Left ventricle myocardium inferior (tissue), 1 donor: Measurements from ENCODE around the gene SLC12A3. TPM values are rescaled to one million over a fixed set of nuclear protein-coding genes. Genes with fewer than 3 reads are reported as not detected.
A peak's percentile ranks its signal among the peaks of the same experiment; 100 is the strongest.

Experiments
- DNase-seq: peaks from one replicate; pipeline ENCODE4 v3.0.0-alpha.2; 2020
- H3K27ac ChIP-seq: fragments of 200-600 bp; replicated peaks from 2 replicates; pipeline ENCODE4 v1.8.0; 2021
- H3K27me3 ChIP-seq: fragments of 200-600 bp; 2 replicates; pipeline ENCODE4 v1.8.0; 2021; ENCODE audit warnings: low read depth
- H3K36me3 ChIP-seq: fragments of 200-600 bp; 2 replicates; pipeline ENCODE4 v1.8.0; 2021
- H3K4me1 ChIP-seq: fragments of 200-600 bp; 2 replicates; pipeline ENCODE4 v1.8.0; 2021
- H3K4me3 ChIP-seq: fragments of 200-600 bp; 2 replicates; pipeline ENCODE4 v1.8.0; 2021; ENCODE audit warnings: mild to moderate bottlenecking, moderate library complexity
- H3K9me3 ChIP-seq: fragments of 200-600 bp; replicated peaks from 2 replicates; pipeline ENCODE4 v1.8.0; 2021
- intact Hi-C: fragments of 100-400 bp; cut with micrococcal nuclease; formaldehyde crosslinking; loops from one replicate; pipeline ENCODE4 v1.11.0; 2022
- total RNA-seq: library from RNA; stranded (reverse); fragmentation: NEBNext Ultra II Directional; extraction: Animal tissue kit (Norgen Biotek cat#: 25700); gene quantifications from one replicate; pipeline ENCODE4 v1.2.1, GENCODE V29; 2021
- TF ChIP-seq, protein P1 (sequence below): fragments of 200-600 bp; IDR thresholded peaks from 2 replicates; pipeline ENCODE4 v1.8.0; 2021; ENCODE audit warnings: antibody characterized with exemption, mild to moderate bottlenecking, borderline replicate concordance
- donor health status: DM: no; HTN: yes; CAD: no; lungs with severe emphysema.

The SLC12A3 gene
- total RNA-seq, 1 donor from 2014 or later = not detected

- Histone ChIP-seq H3K27me3 (peaks cover 7% of the 10 kb centered on the region), H3K9me3 (no peaks in the 10 kb centered on the region), H3K27ac (no peak overlapping the region), H3K4me1 (no peaks in the 10 kb centered on the region), H3K36me3 (no peaks in the 10 kb centered on the region), H3K4me3 (no peak overlapping the region)
- TF ChIP-seq, protein P1, sequence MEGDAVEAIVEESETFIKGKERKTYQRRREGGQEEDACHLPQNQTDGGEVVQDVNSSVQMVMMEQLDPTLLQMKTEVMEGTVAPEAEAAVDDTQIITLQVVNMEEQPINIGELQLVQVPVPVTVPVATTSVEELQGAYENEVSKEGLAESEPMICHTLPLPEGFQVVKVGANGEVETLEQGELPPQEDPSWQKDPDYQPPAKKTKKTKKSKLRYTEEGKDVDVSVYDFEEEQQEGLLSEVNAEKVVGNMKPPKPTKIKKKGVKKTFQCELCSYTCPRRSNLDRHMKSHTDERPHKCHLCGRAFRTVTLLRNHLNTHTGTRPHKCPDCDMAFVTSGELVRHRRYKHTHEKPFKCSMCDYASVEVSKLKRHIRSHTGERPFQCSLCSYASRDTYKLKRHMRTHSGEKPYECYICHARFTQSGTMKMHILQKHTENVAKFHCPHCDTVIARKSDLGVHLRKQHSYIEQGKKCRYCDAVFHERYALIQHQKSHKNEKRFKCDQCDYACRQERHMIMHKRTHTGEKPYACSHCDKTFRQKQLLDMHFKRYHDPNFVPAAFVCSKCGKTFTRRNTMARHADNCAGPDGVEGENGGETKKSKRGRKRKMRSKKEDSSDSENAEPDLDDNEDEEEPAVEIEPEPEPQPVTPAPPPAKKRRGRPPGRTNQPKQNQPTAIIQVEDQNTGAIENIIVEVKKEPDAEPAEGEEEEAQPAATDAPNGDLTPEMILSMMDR = no peak
- no peak for DNase-seq
- intact Hi-C loops = no loop called here
Measured at GRCh38 chr16:56903866-56904265, 38.9 kb downstream of the SLC12A3 start.

DNA sequence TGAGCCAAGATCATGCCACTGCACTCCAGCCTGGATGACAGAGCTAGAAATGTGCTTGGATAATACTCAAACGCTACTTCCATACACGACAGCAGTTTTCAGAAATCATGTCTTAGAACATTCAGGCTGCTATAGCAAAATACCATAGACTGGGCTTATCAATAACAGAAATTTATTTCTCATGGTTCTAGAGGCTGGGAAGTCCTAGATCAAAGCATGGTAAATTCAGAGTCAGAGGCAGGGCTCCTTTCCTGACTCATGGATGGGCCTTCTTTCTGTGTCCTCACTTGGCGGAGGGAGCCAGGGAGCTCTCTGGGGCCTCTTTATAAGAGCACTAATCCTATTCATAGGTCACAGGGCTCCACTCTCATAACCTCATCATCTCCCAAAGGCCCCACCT is 42.4 kb downstream of the SLC12A3 start:
- intact Hi-C loops = no loop called here

GRCh38 chr16:56909527-56909979 is 44.5 kb downstream of the SLC12A3 start:
- no peak for DNase-seq
- intact Hi-C loops = no loop called here
- no peaks in the 10 kb centered on the region for H3K27me3 ChIP-seq
- no peaks in the 10 kb centered on the region for H3K36me3 ChIP-seq
- H3K27ac ChIP-seq = peak overlapping the region; percentile 44
- H3K9me3 ChIP-seq = no peaks in the 10 kb centered on the region
- TF ChIP-seq, protein P1 = no peak
- H3K4me1 ChIP-seq = peaks cover 33% of the 10 kb centered on the region
- H3K4me3 ChIP-seq = no peak overlapping the region

More for the DNA sequence above, 42.4 kb downstream of the SLC12A3 start:
- TF ChIP-seq, protein P1 = no peak
- Histone ChIP-seq H3K27ac (no peak overlapping the region), H3K27me3 (peaks cover 2% of the 10 kb centered on the region), H3K36me3 (no peaks in the 10 kb centered on the region), H3K4me3 (no peak overlapping the region), H3K9me3 (no peaks in the 10 kb centered on the region), H3K4me1 (peaks cover 27% of the 10 kb centered on the region)
- DNase-seq = no peak

GRCh38 chr16:56910112-56910511 is 45.1 kb downstream of the SLC12A3 start:
- TF ChIP-seq, protein P1 = no peak
- no peaks in the 10 kb centered on the region for H3K9me3 ChIP-seq
- intact Hi-C loops = no loop called here
- H3K27ac ChIP-seq = peak overlapping the region; percentile 44
- DNase-seq = no peak
- H3K36me3 ChIP-seq = no peaks in the 10 kb centered on the region
- H3K27me3 ChIP-seq = no peaks in the 10 kb centered on the region
- no peak overlapping the region for H3K4me3 ChIP-seq
- H3K4me1 ChIP-seq = peaks cover 36% of the 10 kb centered on the region

DNA sequence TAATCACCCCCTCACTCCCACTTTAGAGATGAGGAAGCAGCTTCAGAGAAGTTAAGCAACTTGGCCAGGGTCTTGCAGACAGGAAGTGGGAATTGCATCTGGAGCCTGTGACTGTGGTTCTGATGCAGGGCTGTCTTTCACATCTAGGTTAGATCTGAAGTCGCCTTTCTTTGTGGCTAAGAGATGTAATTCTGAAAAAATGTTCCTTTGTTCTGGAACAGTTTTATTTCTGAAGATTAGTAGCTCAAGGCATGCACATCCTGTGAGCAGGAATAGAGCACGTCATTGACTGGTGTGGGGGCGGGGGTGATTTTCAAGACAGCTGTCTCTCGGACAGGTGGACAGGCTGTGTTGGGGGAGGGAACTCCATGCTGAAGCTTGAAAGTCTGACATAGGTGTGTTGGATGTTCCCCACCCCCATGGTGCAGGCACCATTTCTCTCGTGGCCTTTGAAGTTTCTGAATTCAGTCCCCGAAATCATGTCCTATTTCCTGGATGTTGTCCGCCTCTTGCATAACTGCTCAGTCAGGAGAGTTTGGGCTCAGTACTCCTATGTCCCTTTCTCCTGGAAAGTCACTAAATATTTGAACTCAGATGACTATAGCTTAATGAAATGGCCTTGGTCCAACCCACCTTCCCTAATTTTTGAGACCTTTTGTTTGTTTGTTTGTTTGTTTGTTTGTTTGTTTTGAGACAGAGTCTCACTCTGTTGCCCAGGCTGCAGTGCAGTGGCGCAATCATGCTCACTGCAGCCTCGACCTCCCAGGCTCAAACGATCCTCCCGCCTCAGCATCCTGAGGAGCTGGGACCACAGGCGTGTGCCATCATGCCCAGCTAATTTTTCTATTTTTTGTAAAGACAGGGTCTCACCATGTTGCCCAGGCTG is 45.9 kb downstream of the SLC12A3 start:
- Histone ChIP-seq H3K4me1 (peaks cover 42% of the 10 kb centered on the region), H3K27ac (peak overlapping the region; percentile 44)
- intact Hi-C loops = no loop called here

More for the DNA sequence above, 45.9 kb downstream of the SLC12A3 start:
- Histone ChIP-seq H3K36me3 (no peaks in the 10 kb centered on the region), H3K9me3 (no peaks in the 10 kb centered on the region), H3K27me3 (no peaks in the 10 kb centered on the region), H3K4me3 (no peak overlapping the region)
- TF ChIP-seq, protein P1 = no peak
- DNase-seq = no peak
